Measurements from ENCODE around the gene ITIH4.

DNA sequence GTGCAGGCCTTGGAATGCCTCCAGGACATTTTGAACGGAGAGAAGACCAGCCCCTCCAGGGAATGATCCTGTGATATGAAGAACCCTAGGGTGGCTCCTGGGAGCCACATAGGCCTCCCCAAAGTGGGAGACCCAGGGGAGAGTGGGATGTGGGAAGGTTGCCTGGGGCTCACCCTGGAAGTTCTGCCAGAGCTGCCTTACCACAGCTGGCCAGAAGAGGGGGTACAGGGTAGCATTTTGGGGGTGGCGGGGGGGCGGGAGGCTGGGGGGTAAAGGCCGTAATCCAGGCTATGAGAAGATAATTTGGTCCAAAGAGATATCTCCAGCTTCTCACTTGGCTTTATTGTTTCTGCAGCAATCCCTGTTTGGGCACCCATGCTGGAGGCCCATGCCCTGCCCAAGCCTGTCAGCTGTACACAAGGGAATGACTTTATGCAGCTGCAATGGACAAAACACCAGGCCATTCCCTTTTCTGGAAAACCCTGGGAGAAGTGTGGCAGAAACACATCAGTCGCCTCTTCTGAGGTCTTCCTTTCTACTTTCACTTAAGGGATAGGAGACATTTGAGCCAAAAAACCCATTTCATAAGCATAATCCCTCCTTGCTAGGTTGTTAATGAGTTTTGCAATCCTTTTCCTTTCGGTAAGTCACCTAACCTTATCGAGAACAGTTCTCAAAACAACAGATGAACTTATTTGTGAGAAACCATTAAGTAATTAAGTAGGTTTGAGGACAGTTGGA, 15.4 kb upstream of the ITIH4 start:
- TF ChIP-seq CTCF (IDR thresholded peaks at IDR 0.05) (no peak), POLR2AphosphoS5 (IDR thresholded peaks at IDR 0.05) (no peak)
